Hindlimb muscle (tissue), 1 donor: ENCODE measurements around the gene MS4A2. TPM values are rescaled to one million over a fixed set of nuclear protein-coding genes. Genes with fewer than 3 reads are reported as not detected.
"Not testable (repeated sequence)": the region's sequence is repeated elsewhere in the genome, so short reads cannot be mapped to it uniquely, and the experiment has no call there.

ENCODE experiments used
- DNase-seq: peaks from one replicate; pipeline ENCODE4 v3.0.0-alpha.2; 2013
- polyA plus RNA-seq: library from polyadenylated mRNA; unstranded; fragments of 120-200 nt; gene quantifications from one replicate; pipeline ENCODE4 v1.2.1, GENCODE V29; 2013; ENCODE audit not compliant: insufficient read length

Gene MS4A2
- polyA plus RNA-seq, 1 donor = 0.10 TPM

DNA sequence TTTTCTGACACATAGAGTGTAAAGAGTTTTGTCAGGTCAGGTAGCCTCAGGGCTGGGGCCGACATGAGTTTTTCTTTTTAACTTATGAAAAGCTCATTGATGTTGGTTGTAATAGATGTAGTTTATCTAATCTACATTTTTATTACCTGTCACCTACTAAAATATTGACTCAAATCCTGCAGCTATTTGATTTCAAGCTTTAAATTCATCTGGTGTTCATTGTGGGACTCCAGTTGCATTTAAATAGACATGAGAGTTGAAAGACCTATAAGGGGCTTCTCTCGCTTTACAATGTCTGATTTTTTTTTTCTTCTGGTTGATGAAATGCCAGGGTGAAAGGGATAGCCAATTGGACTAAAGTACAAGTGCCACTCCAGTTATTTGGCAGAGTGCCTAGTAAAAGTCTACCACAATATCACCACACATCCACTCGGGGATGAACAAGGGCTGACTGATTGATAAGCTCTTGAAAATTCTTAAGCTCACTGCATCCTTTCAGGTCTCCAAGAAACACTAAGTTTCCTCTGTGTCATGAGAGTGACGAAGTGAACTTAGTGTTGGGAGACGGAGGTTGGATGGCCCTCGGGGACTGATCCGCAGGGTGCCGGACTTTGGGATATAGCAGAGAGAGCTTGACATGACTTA lies 16.1 kb downstream of the MS4A2 start:
- not testable (repeated sequence) for DNase-seq

DNA sequence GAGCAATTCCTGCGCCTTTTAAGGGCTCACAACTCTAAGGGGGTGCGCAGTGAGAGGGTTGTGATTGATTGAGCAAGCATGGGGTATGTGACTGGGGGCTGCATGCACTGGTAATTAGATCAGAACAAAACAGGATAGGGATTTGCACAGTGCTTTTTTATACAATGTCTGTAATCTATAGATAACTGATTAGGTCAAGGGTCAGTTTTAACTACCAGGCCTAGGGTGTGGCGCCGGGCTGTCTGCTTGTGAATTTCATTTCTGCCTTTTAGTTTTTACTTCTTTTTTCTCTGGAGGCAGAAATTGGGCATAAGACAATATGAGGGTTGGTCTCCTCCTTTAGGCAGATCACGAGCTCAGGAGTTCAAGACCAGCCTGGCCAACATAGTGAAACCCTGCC lies 20.2 kb downstream of the MS4A2 start:
- DNase-seq = not testable (repeated sequence)

GRCh38 chr11:60111793-60112192 lies 23.3 kb downstream of the MS4A2 start:
- no peak for DNase-seq

DNA sequence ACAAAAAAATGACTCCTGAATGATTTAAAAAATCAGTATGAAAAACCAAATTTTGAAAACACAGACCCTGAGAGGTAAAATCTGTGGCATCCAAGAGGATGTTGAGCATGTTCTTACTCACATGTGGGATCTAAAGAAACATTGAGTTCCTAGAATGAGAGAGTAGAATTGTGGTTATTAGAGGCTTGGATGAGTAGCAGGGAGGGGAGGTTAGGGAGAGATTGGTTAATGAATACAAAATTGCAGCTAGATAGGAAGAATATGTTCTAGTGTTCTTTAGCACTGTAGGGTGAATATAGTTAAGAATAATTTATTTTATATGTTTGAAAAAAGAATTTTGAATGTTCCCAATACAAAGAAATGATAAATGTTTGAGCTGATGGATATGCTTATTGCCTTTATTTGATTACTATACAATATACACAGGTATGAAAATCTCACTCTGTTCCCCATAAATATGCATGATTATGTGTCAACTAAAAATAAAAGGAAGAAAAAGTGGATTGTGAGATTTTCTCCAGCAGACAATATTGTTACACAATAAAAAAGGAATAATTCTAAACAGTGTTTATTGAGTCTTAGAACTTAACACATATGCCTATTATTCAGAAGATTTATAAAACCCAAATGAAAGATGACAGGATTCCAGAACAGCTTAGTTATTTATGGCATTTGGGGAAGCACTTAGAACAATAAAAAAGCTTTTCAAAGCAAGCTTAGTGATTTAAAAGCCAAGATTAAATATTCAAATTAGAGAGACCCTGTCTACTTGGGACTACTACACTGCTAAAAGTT lies 28.7 kb downstream of the MS4A2 start:
- DNase-seq = no peak

DNA sequence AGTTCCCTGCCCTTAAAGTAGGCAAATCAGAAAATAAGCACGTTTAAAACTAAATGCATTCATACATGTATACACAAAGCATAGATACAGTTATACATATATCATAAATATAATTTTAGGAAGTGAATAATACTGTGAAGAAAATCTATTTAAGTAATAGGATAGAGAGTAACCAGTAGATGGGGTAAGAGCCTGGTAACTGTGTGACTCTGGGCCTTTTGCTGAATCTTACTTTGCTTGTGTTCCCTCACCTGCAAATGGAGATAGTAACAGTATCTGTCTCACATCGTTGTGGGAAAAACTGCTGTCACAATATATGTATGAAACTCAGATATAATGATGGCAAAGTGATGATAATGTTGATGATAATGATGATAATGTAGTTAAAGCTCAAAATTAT lies 29.9 kb downstream of the MS4A2 start:
- no peak for DNase-seq

- DNase-seq = no peak
These were observed 31.2 kb downstream of the MS4A2 start for GRCh38 chr11:60119710-60120109.

DNA sequence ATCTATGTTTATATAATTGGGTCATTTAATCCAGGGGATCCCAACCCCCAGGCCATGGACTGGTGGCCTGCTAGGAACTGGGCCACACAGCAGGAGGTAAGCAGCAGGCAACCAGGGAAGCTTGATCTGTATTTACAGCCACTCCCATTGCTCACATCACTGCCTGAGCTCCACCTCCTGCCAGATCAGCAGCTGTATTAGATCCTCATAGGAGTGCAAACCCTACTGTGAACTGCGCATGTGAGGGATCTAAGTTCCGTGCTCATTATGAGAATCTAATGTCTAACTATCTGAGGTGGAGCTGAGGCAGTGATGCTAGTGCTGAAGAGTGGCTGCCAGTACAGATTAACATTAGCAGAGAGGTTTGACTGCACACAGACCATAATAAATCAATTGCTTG lies 32.8 kb downstream of the MS4A2 start:
- DNase-seq = no peak

- DNase-seq = no peak
These were observed 34.1 kb downstream of the MS4A2 start for GRCh38 chr11:60122414-60123036.

DNA sequence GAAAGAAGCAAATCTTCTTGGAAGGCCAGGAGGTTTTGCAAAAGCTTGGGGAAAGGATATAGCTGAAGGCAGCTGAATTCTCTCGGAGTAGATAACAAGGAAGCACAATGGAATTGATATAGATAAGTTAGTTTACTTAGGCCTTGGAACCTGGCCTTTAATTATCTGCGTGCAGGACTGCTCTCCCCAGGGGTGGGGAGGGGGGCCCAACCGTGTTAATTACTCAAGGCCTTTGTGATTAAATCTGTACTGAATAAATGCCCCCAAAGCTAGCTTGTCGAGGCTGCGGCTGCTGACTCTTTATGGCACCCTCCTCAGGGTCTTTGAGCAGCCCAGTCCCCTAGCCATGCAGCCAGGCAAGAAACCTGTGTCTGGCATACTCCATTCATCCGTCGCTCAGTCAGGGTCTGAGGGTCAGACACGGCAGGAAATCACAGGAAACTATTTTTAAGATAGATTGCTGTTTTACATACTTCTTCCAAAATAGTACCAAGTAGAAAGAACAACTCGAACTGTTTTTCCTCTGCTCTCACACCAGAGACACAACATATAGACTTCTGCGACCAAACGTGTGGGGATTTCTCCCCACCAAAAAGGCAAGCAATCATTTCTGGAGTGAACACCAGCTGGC lies 36.5 kb downstream of the MS4A2 start:
- DNase-seq = no peak

DNA sequence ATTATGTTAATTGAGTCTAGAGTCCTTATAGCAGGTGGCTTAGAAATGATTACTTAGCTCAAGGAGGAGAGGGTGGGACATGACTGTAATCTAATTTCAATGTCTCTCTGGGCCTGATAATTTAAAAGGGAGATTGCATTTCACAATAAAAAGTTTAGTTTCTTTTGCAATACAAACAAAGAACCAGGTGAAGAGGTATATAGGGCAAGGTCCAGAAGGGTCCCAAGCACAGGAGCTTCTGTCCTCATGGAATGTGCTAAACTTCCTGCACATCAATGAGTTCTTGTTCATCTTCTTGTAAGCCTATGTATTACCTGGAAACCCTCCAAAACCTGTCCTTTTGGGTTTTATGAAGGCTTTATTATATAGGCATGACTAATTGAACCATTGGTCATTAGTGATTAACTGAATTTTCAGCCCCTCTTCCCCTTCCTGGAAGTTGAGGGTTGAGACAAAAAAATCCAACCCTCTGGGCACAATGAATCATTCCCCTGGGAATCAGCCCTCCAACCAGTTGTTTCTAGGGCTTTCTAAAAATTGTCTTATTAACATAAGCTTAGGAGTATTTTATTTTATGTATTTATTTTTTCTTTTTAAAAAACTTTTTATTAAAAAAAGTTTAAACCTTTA lies 37.6 kb downstream of the MS4A2 start:
- no peak for DNase-seq

GRCh38 chr11:60127311-60127811 lies 38.9 kb downstream of the MS4A2 start:
- no peak for DNase-seq

- DNase-seq = no peak
These were observed 39.9 kb downstream of the MS4A2 start for GRCh38 chr11:60128376-60128775.

- not testable (repeated sequence) for DNase-seq
These were observed 40.4 kb downstream of the MS4A2 start for GRCh38 chr11:60128866-60129265.

DNA sequence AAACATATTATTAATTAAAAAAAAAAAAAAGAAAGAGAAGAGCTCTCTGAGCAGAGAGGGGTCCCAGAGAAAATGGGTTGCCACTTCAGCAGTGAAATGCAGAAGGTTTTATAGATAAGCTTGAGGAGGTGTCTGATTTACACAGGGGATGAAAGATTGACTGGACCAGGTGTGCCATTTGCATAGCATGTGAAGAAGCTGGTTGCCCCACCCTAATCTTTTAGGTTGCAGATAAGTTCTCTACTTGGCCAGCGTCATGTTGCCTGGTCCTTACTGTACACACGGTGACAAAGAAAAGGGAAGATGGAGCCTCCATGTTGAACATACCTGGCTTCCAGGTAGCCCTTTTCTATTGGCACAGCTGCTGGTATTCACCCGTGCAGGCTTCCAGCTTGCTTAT lies 41.4 kb downstream of the MS4A2 start:
- no peak for DNase-seq

DNA sequence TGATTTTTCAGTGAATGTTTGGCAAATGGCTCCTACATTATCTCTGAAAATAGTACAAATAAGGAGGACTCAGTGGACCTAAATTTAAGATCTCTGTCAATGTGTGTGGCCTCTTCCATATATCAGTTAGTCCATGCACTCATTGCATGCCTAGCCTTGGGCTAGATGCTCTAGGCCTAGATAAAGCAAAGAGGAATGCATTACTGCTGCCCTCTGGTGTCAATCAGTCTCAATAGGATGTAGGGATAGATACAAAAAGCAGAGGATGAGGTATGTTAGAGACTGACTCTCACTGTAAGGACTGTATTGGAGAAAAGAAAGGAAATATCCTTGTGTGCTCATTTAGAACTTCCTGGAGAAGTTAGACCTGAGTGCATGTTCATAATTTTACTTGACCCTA lies 42.0 kb downstream of the MS4A2 start:
- DNase-seq = peak; percentile 1

DNA sequence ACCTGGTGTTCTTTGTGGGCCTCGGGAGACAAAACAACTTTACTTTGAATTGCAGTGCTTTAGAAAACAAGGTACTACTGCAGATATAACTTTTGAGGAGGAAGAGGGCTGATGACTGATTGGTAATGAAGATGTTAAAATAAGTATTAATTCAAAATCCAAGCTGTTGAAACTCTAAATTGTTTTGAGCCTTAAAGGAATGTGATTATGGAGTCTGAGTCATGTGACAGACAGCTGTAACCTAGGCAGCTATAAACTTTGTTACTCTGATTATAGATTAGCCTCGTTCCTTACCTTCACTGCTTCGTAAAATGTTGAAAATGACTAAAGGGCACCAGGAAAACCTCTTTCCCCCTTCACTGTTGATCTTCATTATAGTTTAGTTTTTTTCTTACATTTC lies 43.4 kb downstream of the MS4A2 start:
- DNase-seq = no peak

DNA sequence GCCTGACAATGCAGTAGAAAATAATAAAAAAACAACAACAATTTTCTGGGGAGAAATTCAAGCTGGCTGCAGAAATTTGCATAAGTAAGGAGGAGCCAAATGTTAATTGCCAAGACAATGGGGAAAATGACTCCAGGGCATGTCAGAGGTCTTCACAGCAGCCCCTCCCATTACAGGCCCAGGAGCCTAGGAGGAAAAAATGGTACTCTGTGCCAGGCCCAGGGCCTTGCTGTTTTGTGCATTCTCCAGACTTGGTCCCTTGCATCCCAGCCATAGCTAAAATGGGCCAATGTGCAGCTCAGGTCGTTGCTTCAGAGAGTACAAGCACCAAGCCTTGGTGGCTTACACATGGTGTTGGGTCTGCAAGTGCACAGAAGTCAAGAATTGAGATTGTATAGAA lies 45.5 kb downstream of the MS4A2 start:
- no peak for DNase-seq

DNA sequence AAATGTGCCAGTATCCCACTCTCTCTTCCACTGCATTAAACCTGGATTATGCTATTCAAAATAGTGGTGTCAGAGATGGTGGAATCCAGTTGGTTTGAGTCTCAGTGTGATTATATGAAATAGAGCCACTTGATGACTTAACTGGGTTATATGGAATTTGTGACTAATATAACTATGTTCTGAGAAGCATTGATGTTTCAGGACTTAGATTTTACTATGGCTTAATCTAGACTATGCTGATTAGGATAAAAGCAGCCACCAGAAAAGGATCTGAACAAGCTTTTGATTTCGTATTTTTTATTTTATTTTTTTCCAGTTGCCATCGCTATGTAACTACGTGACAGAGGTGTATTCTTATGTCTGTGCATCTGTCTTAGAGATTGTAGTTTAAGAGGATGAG lies 55.3 kb downstream of the MS4A2 start:
- no peak for DNase-seq

DNA sequence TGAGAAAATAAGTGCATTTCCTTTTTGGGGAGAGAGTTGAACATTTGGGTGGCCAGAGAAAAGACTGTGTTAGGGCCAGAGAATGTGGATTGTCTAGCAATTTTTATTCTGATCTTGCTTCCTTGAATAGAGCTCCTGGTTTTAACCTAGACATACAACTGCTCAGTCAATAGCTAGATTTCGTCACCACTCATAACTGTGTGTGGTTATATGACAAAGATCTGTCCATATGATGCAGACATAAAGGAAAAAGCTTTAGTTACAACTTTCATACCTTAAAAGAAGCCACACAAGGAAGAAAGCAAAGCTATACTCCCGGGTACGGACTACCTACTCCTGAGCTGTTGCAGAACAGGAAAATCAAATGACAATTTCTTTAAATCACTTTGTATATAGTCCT lies 57.2 kb downstream of the MS4A2 start:
- no peak for DNase-seq
